Measurements from ENCODE around the gene ARHGEF10L.
"Not testable (repeated sequence)": the region's sequence is repeated elsewhere in the genome, so short reads cannot be mapped to it uniquely, and the experiment has no call there.

ARHGEF10L gene

DNA sequence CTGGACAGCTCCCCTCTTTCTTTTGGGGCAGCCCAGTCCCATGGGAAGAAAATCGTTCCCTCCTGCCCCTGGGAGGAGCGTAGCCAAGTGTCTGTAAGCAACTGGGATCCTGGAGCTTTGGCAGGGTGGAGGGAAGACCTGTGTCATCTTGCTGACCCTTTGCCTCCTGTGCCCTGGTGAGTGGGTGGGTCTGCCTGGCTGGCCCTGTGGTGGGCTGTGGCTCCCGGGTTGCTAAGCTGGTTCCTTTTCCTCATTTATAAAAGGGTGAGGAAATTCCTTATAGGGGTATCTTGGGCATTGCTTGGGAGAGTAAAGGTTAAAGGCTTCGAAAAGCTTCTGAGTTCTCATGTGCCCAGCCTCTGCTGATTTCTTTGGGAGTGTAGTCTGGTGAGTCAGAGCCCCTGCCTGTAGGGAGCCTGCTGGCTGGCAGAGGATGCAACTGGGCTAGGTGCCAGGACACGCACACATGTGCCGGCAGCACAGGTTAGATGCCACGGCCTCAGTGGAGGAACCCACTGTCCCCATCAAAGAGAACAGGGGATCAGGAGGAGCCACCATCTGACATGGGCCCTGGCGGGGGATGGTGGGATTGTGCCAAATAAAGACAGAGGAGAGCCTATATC is 85.2 kb downstream of the ARHGEF10L start:
- Histone ChIP-seq H3F3A (ENCODE audit: insufficient read depth) (no peaks in the 10 kb centered on the region), H3K36me3 (ENCODE audit: low read length) (no peaks in the 10 kb centered on the region), H3K9me3 (ENCODE audit: insufficient read depth, low read length) (no peaks in the 10 kb centered on the region), H3K4me2 (ENCODE audit: low read depth, low read length, poor library complexity, severe bottlenecking) (no peak overlapping the region), H3K9ac (ENCODE audit: low read length) (no peak overlapping the region), H3K79me2 (ENCODE audit: insufficient read depth, low read length) (no peaks in the 10 kb centered on the region), H2AFZ (ENCODE audit: low read depth, low read length, severe bottlenecking) (no peak overlapping the region), H3K27me3 (ENCODE audit: low read length) (no peaks in the 10 kb centered on the region), H3K4me3 (ENCODE audit: insufficient read depth, low read length, poor library complexity, severe bottlenecking) (no peak overlapping the region), H4K20me1 (ENCODE audit: low read depth, low read length) (no peaks in the 10 kb centered on the region), H3K27ac (ENCODE audit: low read depth, low read length) (no peak overlapping the region), H3K9me2 (replicated peaks; ENCODE audit: insufficient read depth, low read length) (no peaks in the 10 kb centered on the region)
- no peak for TF ChIP-seq EZH2phosphoT487 (conservative IDR thresholded peaks at IDR 0.05; ENCODE audit: low read length)
- TF ChIP-seq, protein P1, sequence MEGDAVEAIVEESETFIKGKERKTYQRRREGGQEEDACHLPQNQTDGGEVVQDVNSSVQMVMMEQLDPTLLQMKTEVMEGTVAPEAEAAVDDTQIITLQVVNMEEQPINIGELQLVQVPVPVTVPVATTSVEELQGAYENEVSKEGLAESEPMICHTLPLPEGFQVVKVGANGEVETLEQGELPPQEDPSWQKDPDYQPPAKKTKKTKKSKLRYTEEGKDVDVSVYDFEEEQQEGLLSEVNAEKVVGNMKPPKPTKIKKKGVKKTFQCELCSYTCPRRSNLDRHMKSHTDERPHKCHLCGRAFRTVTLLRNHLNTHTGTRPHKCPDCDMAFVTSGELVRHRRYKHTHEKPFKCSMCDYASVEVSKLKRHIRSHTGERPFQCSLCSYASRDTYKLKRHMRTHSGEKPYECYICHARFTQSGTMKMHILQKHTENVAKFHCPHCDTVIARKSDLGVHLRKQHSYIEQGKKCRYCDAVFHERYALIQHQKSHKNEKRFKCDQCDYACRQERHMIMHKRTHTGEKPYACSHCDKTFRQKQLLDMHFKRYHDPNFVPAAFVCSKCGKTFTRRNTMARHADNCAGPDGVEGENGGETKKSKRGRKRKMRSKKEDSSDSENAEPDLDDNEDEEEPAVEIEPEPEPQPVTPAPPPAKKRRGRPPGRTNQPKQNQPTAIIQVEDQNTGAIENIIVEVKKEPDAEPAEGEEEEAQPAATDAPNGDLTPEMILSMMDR (IDR thresholded peaks at IDR 0.05; ENCODE audit: insufficient read depth, low read length, poor library complexity, severe bottlenecking): no peak

DNA sequence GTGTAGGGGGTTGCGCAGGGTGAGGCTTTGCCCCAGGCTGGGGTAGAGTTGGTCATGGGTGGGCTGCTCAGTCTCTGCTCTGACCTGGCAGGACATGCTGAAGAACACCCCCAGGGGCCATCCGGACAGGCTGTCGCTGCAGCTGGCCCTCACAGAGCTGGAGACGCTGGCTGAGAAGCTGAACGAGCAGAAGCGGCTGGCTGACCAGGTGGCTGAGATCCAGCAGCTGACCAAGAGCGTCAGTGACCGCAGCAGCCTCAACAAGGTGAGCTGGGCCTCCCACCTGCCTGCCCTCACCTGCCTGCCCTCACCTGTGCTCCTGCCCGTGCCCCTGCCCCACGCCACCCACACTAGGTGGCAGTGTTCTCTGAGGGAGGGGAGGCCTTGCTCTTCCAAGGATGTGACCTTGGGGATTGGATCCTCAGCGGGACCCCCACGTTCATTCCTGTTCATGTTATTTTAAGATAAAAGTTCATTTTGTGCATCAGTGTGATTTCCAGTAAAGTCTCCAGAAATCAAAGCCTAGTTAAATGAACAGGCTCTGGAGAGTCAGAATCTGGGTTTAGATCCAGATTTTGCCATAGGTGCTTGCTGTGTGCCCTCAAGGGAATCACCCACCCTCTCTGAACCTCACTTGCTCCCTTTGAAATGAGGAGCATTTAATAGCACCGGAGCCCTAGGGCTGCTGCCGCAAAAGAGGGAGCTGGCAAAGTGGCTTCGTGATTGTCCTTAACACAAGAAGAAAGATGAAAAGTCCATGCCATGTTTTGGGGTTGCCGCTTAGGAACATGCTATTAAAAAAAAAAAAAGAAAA is 87.9 kb downstream of the ARHGEF10L start:
- Histone ChIP-seq H3K9me3 (ENCODE audit: insufficient read depth, low read length) (no peaks in the 10 kb centered on the region), H3K9me2 (replicated peaks; ENCODE audit: insufficient read depth, low read length) (no peaks in the 10 kb centered on the region), H3K4me2 (ENCODE audit: low read depth, low read length, poor library complexity, severe bottlenecking) (no peak overlapping the region), H3K36me3 (ENCODE audit: low read length) (no peaks in the 10 kb centered on the region), H3K4me3 (ENCODE audit: insufficient read depth, low read length, poor library complexity, severe bottlenecking) (no peak overlapping the region), H3K27me3 (ENCODE audit: low read length) (no peaks in the 10 kb centered on the region), H3K79me2 (ENCODE audit: insufficient read depth, low read length) (no peaks in the 10 kb centered on the region), H4K20me1 (ENCODE audit: low read depth, low read length) (no peaks in the 10 kb centered on the region), H3K9ac (ENCODE audit: low read length) (no peak overlapping the region), H2AFZ (ENCODE audit: low read depth, low read length, severe bottlenecking) (no peak overlapping the region), H3F3A (ENCODE audit: insufficient read depth) (no peaks in the 10 kb centered on the region), H3K27ac (ENCODE audit: low read depth, low read length) (no peak overlapping the region)
- TF ChIP-seq, protein P1 (IDR thresholded peaks at IDR 0.05; ENCODE audit: insufficient read depth, low read length, poor library complexity, severe bottlenecking): no peak
- no peak for TF ChIP-seq EZH2phosphoT487 (conservative IDR thresholded peaks at IDR 0.05; ENCODE audit: low read length)

DNA sequence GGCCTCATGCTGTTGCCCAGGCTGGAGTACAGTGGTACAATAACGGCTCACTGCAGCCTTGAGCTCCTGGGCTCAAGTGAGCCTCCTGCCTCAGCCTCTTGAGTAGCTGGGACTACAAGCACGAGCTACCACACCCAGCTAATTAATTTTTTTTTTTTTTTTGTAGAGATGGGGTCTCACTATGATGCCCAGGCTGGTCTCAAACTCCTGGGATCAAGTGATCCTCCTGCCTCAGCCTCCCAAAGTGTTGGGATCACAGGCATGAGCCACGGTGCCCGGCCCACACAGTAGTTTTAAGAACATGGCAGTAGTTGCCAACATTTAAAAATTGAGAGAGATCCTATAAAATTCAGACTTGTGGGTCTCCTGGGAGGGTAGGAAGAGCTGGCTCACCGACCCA is 89.5 kb downstream of the ARHGEF10L start:
- not testable (repeated sequence) for H3K79me2 ChIP-seq (ENCODE audit: insufficient read depth, low read length); H3K9me3 ChIP-seq (ENCODE audit: insufficient read depth, low read length); H3K4me3 ChIP-seq (ENCODE audit: insufficient read depth, low read length, poor library complexity, severe bottlenecking); H2AFZ ChIP-seq (ENCODE audit: low read depth, low read length, severe bottlenecking); H3K27me3 ChIP-seq (ENCODE audit: low read length); H3K27ac ChIP-seq (ENCODE audit: low read depth, low read length); H3F3A ChIP-seq (ENCODE audit: insufficient read depth); H4K20me1 ChIP-seq (ENCODE audit: low read depth, low read length); H3K9me2 ChIP-seq (replicated peaks; ENCODE audit: insufficient read depth, low read length); H3K9ac ChIP-seq (ENCODE audit: low read length); H3K4me2 ChIP-seq (ENCODE audit: low read depth, low read length, poor library complexity, severe bottlenecking); H3K36me3 ChIP-seq (ENCODE audit: low read length)

DNA sequence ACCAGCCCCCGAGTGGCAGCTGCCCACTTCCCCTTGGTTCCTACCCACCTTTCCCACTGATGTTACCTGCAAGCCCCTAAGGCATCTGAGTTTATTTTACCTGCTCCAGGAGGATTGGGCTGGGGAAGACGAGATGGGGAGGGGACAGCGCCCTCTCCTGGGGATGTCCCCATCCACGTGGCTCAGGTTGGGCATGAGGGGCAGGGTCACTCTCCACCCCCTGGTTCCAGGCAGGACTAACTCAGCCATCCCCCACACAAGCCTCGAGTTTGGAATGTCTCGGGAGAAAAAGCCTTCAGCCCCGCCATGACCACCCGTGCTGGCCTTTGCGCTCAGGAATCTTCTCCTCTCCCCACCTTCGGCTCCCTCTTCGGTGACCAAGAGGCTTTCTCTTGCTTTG is 90.0 kb downstream of the ARHGEF10L start:
- TF ChIP-seq, protein P1 (IDR thresholded peaks at IDR 0.05; ENCODE audit: insufficient read depth, low read length, poor library complexity, severe bottlenecking): no peak
- no peak for TF ChIP-seq EZH2phosphoT487 (conservative IDR thresholded peaks at IDR 0.05; ENCODE audit: low read length)
- H3K27ac ChIP-seq (ENCODE audit: low read depth, low read length): no peak overlapping the region
- no peaks in the 10 kb centered on the region for H4K20me1 ChIP-seq (ENCODE audit: low read depth, low read length)
- H3K79me2 ChIP-seq (ENCODE audit: insufficient read depth, low read length): no peaks in the 10 kb centered on the region
- H3K9me3 ChIP-seq (ENCODE audit: insufficient read depth, low read length): no peaks in the 10 kb centered on the region
- no peaks in the 10 kb centered on the region for H3F3A ChIP-seq (ENCODE audit: insufficient read depth)
- no peaks in the 10 kb centered on the region for H3K9me2 ChIP-seq (replicated peaks; ENCODE audit: insufficient read depth, low read length)
- H2AFZ ChIP-seq (ENCODE audit: low read depth, low read length, severe bottlenecking): no peak overlapping the region
- no peaks in the 10 kb centered on the region for H3K27me3 ChIP-seq (ENCODE audit: low read length)
- no peaks in the 10 kb centered on the region for H3K36me3 ChIP-seq (ENCODE audit: low read length)
- no peak overlapping the region for H3K4me3 ChIP-seq (ENCODE audit: insufficient read depth, low read length, poor library complexity, severe bottlenecking)
- no peak overlapping the region for H3K9ac ChIP-seq (ENCODE audit: low read length)
- no peak overlapping the region for H3K4me2 ChIP-seq (ENCODE audit: low read depth, low read length, poor library complexity, severe bottlenecking)
